ENCODE measurements around the gene TSPAN14.

TSPAN14 gene

GRCh38 chr10:80553436-80553835 lies 99.3 kb downstream of the TSPAN14 start:
- no peak for DNase-seq

GRCh38 chr10:80554050-80554449 lies 99.9 kb downstream of the TSPAN14 start:
- DNase-seq, result no peak

- no peak for DNase-seq
Measured at GRCh38 chr10:80555415-80555814, 101.3 kb downstream of the TSPAN14 start.

- DNase-seq, result no peak
Measured at GRCh38 chr10:80561950-80562349, 107.8 kb downstream of the TSPAN14 start.

- DNase-seq, result no peak
Measured at GRCh38 chr10:80567292-80567691, 113.2 kb downstream of the TSPAN14 start.

GRCh38 chr10:80569131-80569895 lies 115.2 kb downstream of the TSPAN14 start:
- DNase-seq, result no peak

- no peak for DNase-seq
Measured at GRCh38 chr10:80571352-80571751, 117.2 kb downstream of the TSPAN14 start.

GRCh38 chr10:80579181-80579763 lies 125.2 kb downstream of the TSPAN14 start:
- DNase-seq, result no peak

GRCh38 chr10:80579849-80580637 lies 125.9 kb downstream of the TSPAN14 start:
- DNase-seq, result no peak

- no peak for DNase-seq
Measured at GRCh38 chr10:80580638-80581468, 126.7 kb downstream of the TSPAN14 start.

GRCh38 chr10:80581469-80581835 lies 127.3 kb downstream of the TSPAN14 start:
- no peak for DNase-seq

GRCh38 chr10:80582286-80582960 lies 128.3 kb downstream of the TSPAN14 start:
- no peak for DNase-seq

Measured in activated naive CD4-positive, alpha-beta T cell treated with anti-CD3 and anti-CD28 coated beads, Interleukin-2, amount 50 U/mL, for 16 hours (primary cell).